ENCODE measurements around the gene PCDH9.

Gene PCDH9

GRCh38 chr13:66506051-66506777 lies 723.9 kb downstream of the PCDH9 start:
- FAIRE-seq, result peak; percentile 93

- no peak for FAIRE-seq
These were observed 726.2 kb downstream of the PCDH9 start for GRCh38 chr13:66503890-66504289.

- no peak for FAIRE-seq
These were observed 729.0 kb downstream of the PCDH9 start for GRCh38 chr13:66501181-66501580.

GRCh38 chr13:66492479-66492878 lies 737.7 kb downstream of the PCDH9 start:
- no peak for FAIRE-seq

- FAIRE-seq, result no peak
These were observed 738.9 kb downstream of the PCDH9 start for GRCh38 chr13:66491251-66491650.

GRCh38 chr13:66489586-66489985 lies 740.5 kb downstream of the PCDH9 start:
- no peak for FAIRE-seq

- no peak for FAIRE-seq
These were observed 741.0 kb downstream of the PCDH9 start for GRCh38 chr13:66489172-66489571.

- FAIRE-seq, result no peak
These were observed 746.4 kb downstream of the PCDH9 start for GRCh38 chr13:66483712-66484111.

GRCh38 chr13:66482836-66483235 lies 747.3 kb downstream of the PCDH9 start:
- FAIRE-seq, result no peak

- no peak for FAIRE-seq
These were observed 752.3 kb downstream of the PCDH9 start for GRCh38 chr13:66477816-66478215.

- no peak for FAIRE-seq
These were observed 755.1 kb downstream of the PCDH9 start for GRCh38 chr13:66475061-66475460.

- FAIRE-seq, result no peak
These were observed 760.4 kb downstream of the PCDH9 start for GRCh38 chr13:66469745-66470144.

- FAIRE-seq, result no peak
These were observed 761.5 kb downstream of the PCDH9 start for GRCh38 chr13:66468656-66469055.

- no peak for FAIRE-seq
These were observed 767.9 kb downstream of the PCDH9 start for GRCh38 chr13:66462187-66462586.

GRCh38 chr13:66461021-66461420 lies 769.1 kb downstream of the PCDH9 start:
- no peak for FAIRE-seq

GRCh38 chr13:66459634-66460033 lies 770.5 kb downstream of the PCDH9 start:
- FAIRE-seq, result no peak

- no peak for FAIRE-seq
These were observed 771.0 kb downstream of the PCDH9 start for GRCh38 chr13:66459143-66459542.

- no peak for FAIRE-seq
These were observed 783.7 kb downstream of the PCDH9 start for GRCh38 chr13:66446413-66446812.

GRCh38 chr13:66443926-66444325 lies 786.2 kb downstream of the PCDH9 start:
- no peak for FAIRE-seq

- FAIRE-seq, result no peak
These were observed 789.2 kb downstream of the PCDH9 start for GRCh38 chr13:66440938-66441337.

- FAIRE-seq, result no peak
These were observed 799.4 kb downstream of the PCDH9 start for GRCh38 chr13:66430728-66431127.

- FAIRE-seq, result no peak
These were observed 799.9 kb downstream of the PCDH9 start for GRCh38 chr13:66430269-66430668.

- FAIRE-seq, result no peak
These were observed 801.0 kb downstream of the PCDH9 start for GRCh38 chr13:66429156-66429555.

- FAIRE-seq, result no peak
These were observed 802.7 kb downstream of the PCDH9 start for GRCh38 chr13:66427458-66427861.

- FAIRE-seq, result no peak
These were observed 804.4 kb downstream of the PCDH9 start for GRCh38 chr13:66425741-66426140.

All from endometrium (tissue), 2 donors.